T-helper 1 cell treated with Interleukin-12 subunit alpha and Interleukin-12 subunit beta and Interleukin-4 antibody, amounts not matched to agents 30 μg/mL and 1 μg/mL, for 36 hours (primary cell): Measurements from ENCODE around the gene IL19.

Experiments used
- H3K27ac Mint-ChIP-seq: one replicate; pipeline ENCODE4 v1.8.0; 2021; ENCODE audit warnings: mild to moderate bottlenecking, mixed read lengths
- H3K27me3 Mint-ChIP-seq: one replicate; pipeline ENCODE4 v1.8.0; 2021; ENCODE audit warnings: low read depth, mixed read lengths
- H3K36me3 Mint-ChIP-seq: one replicate; pipeline ENCODE4 v1.8.0; 2021; ENCODE audit warnings: low read depth, mixed read lengths
- H3K4me1 Mint-ChIP-seq: one replicate; pipeline ENCODE4 v1.8.0; 2021; ENCODE audit warnings: low read depth, mixed read lengths
- H3K4me3 Mint-ChIP-seq: one replicate; pipeline ENCODE4 v1.8.0; 2021; ENCODE audit warnings: mild to moderate bottlenecking, moderate library complexity, mixed read lengths
- H3K9me3 Mint-ChIP-seq: one replicate; pipeline ENCODE4 v1.8.0; 2021; ENCODE audit warnings: mixed read lengths

The IL19 gene

GRCh38 chr1:206735553-206736031 is 35.0 kb upstream of the IL19 start:
- no peaks in the 10 kb centered on the region for H3K9me3 Mint-ChIP-seq
- H3K27me3 Mint-ChIP-seq = no peaks in the 10 kb centered on the region
- H3K4me3 Mint-ChIP-seq = no peak overlapping the region
- H3K4me1 Mint-ChIP-seq = peaks cover 63% of the 10 kb centered on the region
- peaks cover 44% of the 10 kb centered on the region for H3K36me3 Mint-ChIP-seq
- no peak overlapping the region for H3K27ac Mint-ChIP-seq

- peaks cover 48% of the 10 kb centered on the region for H3K36me3 Mint-ChIP-seq
- H3K4me3 Mint-ChIP-seq = peak overlapping the region; percentile 29
- H3K27me3 Mint-ChIP-seq = peaks cover 3% of the 10 kb centered on the region
- H3K27ac Mint-ChIP-seq = peak overlapping the region; percentile 76
- no peaks in the 10 kb centered on the region for H3K9me3 Mint-ChIP-seq
- H3K4me1 Mint-ChIP-seq = peaks cover 64% of the 10 kb centered on the region
These were observed 33.5 kb upstream of the IL19 start for GRCh38 chr1:206736878-206737728.

DNA sequence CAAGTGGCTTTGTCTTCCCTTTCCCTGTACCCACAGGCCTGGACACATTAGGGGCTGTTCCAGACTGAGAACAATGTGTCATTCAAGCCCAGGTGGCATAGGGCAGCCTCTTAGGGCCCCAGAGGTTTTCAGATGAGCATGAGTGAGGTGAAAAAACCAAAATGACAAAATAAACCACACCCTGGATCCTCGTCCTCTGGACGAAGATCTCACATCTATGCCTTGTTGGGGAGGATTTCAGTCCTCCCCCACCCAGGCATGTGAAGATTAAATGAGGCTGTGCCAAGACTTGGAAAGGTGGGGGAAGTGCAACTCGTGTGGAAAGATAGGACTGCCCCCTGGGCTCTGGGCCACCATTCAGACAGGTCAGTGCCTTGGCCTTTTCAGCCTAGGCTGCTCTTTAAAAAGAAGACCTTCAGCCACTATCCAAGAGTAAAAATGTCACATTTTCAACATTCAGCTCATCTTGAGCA is 32.8 kb upstream of the IL19 start:
- peak overlapping the region; percentile 76 for H3K27ac Mint-ChIP-seq
- peaks cover 62% of the 10 kb centered on the region for H3K4me1 Mint-ChIP-seq
- peaks cover 45% of the 10 kb centered on the region for H3K36me3 Mint-ChIP-seq
- H3K27me3 Mint-ChIP-seq = peaks cover 3% of the 10 kb centered on the region
- peak overlapping the region; percentile 29 for H3K4me3 Mint-ChIP-seq
- no peaks in the 10 kb centered on the region for H3K9me3 Mint-ChIP-seq

GRCh38 chr1:206738370-206739366 is 31.9 kb upstream of the IL19 start:
- peak overlapping the region; percentile 88 for H3K27ac Mint-ChIP-seq
- peaks cover 3% of the 10 kb centered on the region for H3K27me3 Mint-ChIP-seq
- H3K4me1 Mint-ChIP-seq = peaks cover 66% of the 10 kb centered on the region
- H3K36me3 Mint-ChIP-seq = peaks cover 38% of the 10 kb centered on the region
- H3K4me3 Mint-ChIP-seq = no peak overlapping the region
- H3K9me3 Mint-ChIP-seq = no peaks in the 10 kb centered on the region

- peak overlapping the region; percentile 88 for H3K27ac Mint-ChIP-seq
- H3K36me3 Mint-ChIP-seq = peaks cover 37% of the 10 kb centered on the region
- peaks cover 6% of the 10 kb centered on the region for H3K27me3 Mint-ChIP-seq
- peak overlapping the region; percentile 65 for H3K4me3 Mint-ChIP-seq
- H3K9me3 Mint-ChIP-seq = no peaks in the 10 kb centered on the region
- peaks cover 64% of the 10 kb centered on the region for H3K4me1 Mint-ChIP-seq
These were observed 31.0 kb upstream of the IL19 start for GRCh38 chr1:206739411-206740076.

GRCh38 chr1:206741142-206741701 is 29.4 kb upstream of the IL19 start:
- Mint-ChIP-seq H3K4me3 (no peak overlapping the region), H3K27ac (no peak overlapping the region), H3K27me3 (peaks cover 7% of the 10 kb centered on the region), H3K9me3 (no peaks in the 10 kb centered on the region), H3K4me1 (peaks cover 58% of the 10 kb centered on the region), H3K36me3 (peaks cover 23% of the 10 kb centered on the region)

- no peak overlapping the region for H3K4me3 Mint-ChIP-seq
- peaks cover 23% of the 10 kb centered on the region for H3K36me3 Mint-ChIP-seq
- no peaks in the 10 kb centered on the region for H3K9me3 Mint-ChIP-seq
- H3K4me1 Mint-ChIP-seq = peaks cover 45% of the 10 kb centered on the region
- peaks cover 14% of the 10 kb centered on the region for H3K27me3 Mint-ChIP-seq
- no peak overlapping the region for H3K27ac Mint-ChIP-seq
These were observed 27.7 kb upstream of the IL19 start for GRCh38 chr1:206742719-206743383.

DNA sequence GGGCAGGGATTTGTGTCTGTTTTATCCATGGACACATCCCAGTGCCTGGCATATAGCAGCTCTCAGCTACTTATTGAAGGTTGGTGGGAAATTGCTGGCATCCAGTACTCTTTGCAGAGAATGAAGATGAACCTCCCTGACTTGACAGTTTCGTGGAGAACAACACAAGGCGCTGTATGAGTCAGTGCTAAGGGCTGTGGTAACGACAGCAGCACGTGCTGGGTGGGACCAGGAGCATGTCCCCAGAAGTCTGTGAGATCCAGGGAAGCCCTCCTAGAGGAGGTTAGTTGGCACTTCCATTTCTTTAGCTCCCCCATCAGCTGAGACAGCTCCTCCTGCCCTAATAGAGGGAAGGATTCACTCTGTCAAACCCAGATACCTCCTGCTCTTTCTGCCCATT is 25.9 kb upstream of the IL19 start:
- Mint-ChIP-seq H3K27me3 (peaks cover 32% of the 10 kb centered on the region), H3K36me3 (peaks cover 21% of the 10 kb centered on the region), H3K27ac (no peak overlapping the region), H3K9me3 (no peaks in the 10 kb centered on the region), H3K4me1 (peaks cover 31% of the 10 kb centered on the region), H3K4me3 (no peak overlapping the region)

GRCh38 chr1:206745301-206745700 is 25.3 kb upstream of the IL19 start:
- Mint-ChIP-seq H3K9me3 (no peaks in the 10 kb centered on the region), H3K36me3 (peaks cover 18% of the 10 kb centered on the region), H3K4me1 (peaks cover 27% of the 10 kb centered on the region), H3K27me3 (peaks cover 36% of the 10 kb centered on the region), H3K27ac (no peak overlapping the region), H3K4me3 (no peak overlapping the region)

GRCh38 chr1:206748348-206749030 is 22.1 kb upstream of the IL19 start:
- no peaks in the 10 kb centered on the region for H3K9me3 Mint-ChIP-seq
- H3K4me3 Mint-ChIP-seq = no peak overlapping the region
- H3K36me3 Mint-ChIP-seq = peaks cover 13% of the 10 kb centered on the region
- no peak overlapping the region for H3K27ac Mint-ChIP-seq
- peaks cover 60% of the 10 kb centered on the region for H3K27me3 Mint-ChIP-seq
- peaks cover 20% of the 10 kb centered on the region for H3K4me1 Mint-ChIP-seq

DNA sequence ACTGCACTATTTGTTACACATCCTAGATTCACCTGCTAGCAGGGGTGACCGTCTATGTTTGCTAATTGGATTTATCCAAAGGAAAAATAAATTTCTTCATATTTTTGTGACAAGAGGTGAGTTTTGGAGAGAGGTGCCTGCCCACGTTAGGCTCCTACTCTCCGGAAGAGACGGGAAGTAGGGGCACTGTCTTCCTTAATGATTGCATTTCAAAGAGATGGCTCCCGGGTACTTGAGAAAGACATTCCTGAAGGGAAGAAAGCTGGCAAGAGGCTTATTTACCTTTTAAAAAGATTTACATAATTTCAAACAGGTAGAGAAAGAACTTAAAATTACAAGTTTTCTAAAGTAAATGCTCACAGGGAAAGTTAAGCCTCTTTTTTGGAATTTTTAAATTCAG is 18.7 kb upstream of the IL19 start:
- H3K9me3 Mint-ChIP-seq = no peaks in the 10 kb centered on the region
- peaks cover 20% of the 10 kb centered on the region for H3K36me3 Mint-ChIP-seq
- H3K4me3 Mint-ChIP-seq = no peak overlapping the region
- H3K27me3 Mint-ChIP-seq = peaks cover 78% of the 10 kb centered on the region
- no peak overlapping the region for H3K27ac Mint-ChIP-seq
- H3K4me1 Mint-ChIP-seq = peaks cover 19% of the 10 kb centered on the region

DNA sequence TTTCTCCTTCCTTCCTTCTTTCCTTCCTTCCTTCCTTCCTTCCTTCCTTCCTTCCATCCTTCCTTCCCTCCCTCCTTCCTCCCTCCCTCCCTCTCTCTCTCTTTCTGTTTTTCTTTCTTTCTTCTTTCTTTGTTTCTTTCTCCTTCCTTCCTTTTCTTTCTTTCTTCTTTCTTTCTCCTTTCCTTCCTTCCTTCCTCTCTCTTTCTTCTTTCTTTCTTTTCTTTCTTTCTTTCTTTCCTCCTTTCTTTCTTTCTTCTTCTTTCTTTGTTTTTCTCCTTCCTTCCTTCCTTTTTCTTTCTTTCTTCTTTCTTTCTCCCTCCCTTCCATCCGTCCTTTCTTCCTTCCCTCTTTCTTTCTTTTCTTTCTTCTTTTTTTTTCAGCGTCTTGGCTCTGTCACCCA is 18.1 kb upstream of the IL19 start:
- H3K4me1 Mint-ChIP-seq = peaks cover 16% of the 10 kb centered on the region
- peaks cover 18% of the 10 kb centered on the region for H3K36me3 Mint-ChIP-seq
- peaks cover 73% of the 10 kb centered on the region for H3K27me3 Mint-ChIP-seq
- no peak overlapping the region for H3K4me3 Mint-ChIP-seq
- no peaks in the 10 kb centered on the region for H3K9me3 Mint-ChIP-seq
- H3K27ac Mint-ChIP-seq = no peak overlapping the region

DNA sequence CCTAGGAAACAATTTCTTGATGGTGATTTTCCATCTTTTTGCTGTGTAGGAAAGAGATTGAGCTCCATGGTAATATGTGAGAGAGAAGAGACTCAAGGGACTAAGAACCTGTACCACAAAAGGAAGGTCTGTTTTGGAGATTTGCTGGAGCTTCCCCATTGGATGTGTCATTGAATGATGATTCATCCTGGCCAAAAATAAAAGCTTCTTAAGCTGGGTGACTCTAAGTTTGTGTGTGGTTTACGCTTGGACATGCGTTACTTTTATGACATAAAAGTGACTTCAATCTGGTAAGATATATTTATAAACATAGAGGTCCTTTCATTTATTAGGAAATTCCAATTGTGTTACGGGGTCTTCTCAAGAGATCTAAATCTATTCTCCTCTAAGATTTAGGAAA is 17.4 kb upstream of the IL19 start:
- Mint-ChIP-seq H3K4me1 (peaks cover 16% of the 10 kb centered on the region), H3K27me3 (peaks cover 70% of the 10 kb centered on the region), H3K4me3 (no peak overlapping the region), H3K27ac (no peak overlapping the region), H3K9me3 (no peaks in the 10 kb centered on the region), H3K36me3 (peaks cover 18% of the 10 kb centered on the region)
